Naive B cell (primary cell): ENCODE results near the gene MBNL2. TPM values are rescaled to one million over a fixed set of nuclear protein-coding genes. Genes with fewer than 3 reads are reported as not detected.

Experiments used
- ATAC-seq, 2 donors: fragments of 150-1000 bp; cut with Tn5 transposase; 2 replicates each; pipeline ENCODE4 v1.10.0; 2021; ENCODE audit warnings: low read depth in 2 of 2, mild to moderate bottlenecking in 2 of 2, moderate library complexity in 2 of 2
- DNase-seq: peaks from one replicate; pipeline ENCODE4 v3.0.0; 2022
- H3K27ac Mint-ChIP-seq, 6 donors: one replicate each; pipeline ENCODE4 v1.8.0; 2020 to 2022; ENCODE audit warnings: mild to moderate bottlenecking in 6 of 6, mixed read lengths in 6 of 6, moderate library complexity in 5 of 6, inconsistent platforms in 2 of 6
- H3K27me3 Mint-ChIP-seq, 3 donors: one replicate each; pipeline ENCODE4 v1.8.0; 2021 to 2022; ENCODE audit warnings: mixed read lengths in 3 of 3, mild to moderate bottlenecking in 1 of 3
- H3K36me3 Mint-ChIP-seq, 2 donors: one replicate each; pipeline ENCODE4 v1.8.0; 2020 to 2022; ENCODE audit warnings: mixed read lengths in 2 of 2, inconsistent platforms in 1 of 2, mild to moderate bottlenecking in 1 of 2
- H3K4me1 Mint-ChIP-seq, 3 donors: one replicate each; pipeline ENCODE4 v1.8.0; 2020 to 2022; ENCODE audit warnings: mixed read lengths in 3 of 3, inconsistent platforms in 1 of 3, mild to moderate bottlenecking in 1 of 3, moderate library complexity in 1 of 3
- H3K4me3 Mint-ChIP-seq, 8 donors: one replicate each; pipeline ENCODE4 v1.8.0; 2020 to 2022; ENCODE audit warnings: mild to moderate bottlenecking in 8 of 8, mixed read lengths in 8 of 8, moderate library complexity in 8 of 8, inconsistent platforms in 2 of 8
- H3K9me3 Mint-ChIP-seq, 7 donors: one replicate each; pipeline ENCODE4 v1.8.0; 2020 to 2022; ENCODE audit warnings: mixed read lengths in 7 of 7, mild to moderate bottlenecking in 5 of 7, inconsistent platforms in 2 of 7, moderate library complexity in 1 of 7
- polyA plus RNA-seq, 6 donors: library from polyadenylated mRNA; unstranded; fragments of 300-500 nt; fragmentation: Illumina TruSeq; gene quantifications; one replicate each; pipeline ENCODE4 v1.2.3, GENCODE V29; 2021; ENCODE audit warnings: low read depth in 6 of 6

Gene MBNL2
- polyA plus RNA-seq, 6 donors from 2014 or later, result 18.2 to 36.1 (median 21.3) TPM

DNA sequence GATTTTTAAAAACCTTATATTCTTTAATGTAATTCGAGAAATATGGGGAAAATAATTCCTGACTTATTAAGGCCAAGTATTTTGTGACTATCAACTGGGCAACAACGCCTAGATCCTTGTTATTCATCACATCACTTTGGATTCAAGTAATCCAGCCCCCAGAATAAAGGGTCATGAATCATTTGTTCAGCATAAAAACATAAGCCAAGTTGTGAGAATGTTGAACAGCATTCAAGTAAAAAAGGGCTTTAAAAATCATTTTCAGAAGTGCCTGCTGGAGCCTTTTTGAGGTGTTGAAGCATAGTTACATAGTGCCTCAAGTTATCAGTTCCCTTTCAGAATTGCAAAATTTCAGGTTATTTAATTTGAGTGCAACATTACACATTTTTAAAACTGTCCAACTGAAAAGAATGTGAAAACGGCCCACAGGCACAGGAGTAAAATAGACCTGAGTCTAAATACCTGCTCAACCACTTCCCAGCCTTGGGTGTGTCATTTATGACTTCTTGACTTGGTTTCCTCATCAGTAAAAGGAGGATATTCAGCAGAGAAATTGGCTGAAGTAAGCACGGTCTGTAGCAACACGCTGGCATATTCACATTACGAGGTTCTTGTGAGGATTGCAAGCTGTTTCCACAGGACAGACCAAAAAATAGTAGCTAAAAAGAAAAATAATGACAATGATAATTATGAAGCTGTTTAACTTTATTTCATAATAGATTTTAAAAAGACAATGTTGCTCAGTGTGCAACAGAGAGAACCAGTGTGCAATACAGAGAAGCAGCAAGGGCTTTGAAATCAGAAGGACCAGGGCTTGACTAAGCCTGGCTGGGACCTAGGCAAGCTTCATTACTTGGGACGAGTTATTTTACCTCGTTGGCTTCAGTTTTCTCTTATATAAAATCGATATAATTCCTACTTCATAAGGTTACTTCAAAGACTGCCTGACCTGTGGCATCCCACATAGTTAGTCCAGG is 56.6 kb downstream of the MBNL2 start:
- no peak overlapping the region for H3K4me3 Mint-ChIP-seq
- H3K9me3 Mint-ChIP-seq, result peaks cover 0 to 10% (median 3%) of the 10 kb centered on the region in 7 donors
- no peaks in the 10 kb centered on the region for H3K27me3 Mint-ChIP-seq
- H3K36me3 Mint-ChIP-seq, result peaks cover 27 to 30% of the 10 kb centered on the region in 2 donors
- ATAC-seq (no peak), DNase-seq (no peak)
- H3K4me1 Mint-ChIP-seq, result peaks cover 35 to 87% (median 48%) of the 10 kb centered on the region in 3 donors
- no peak overlapping the region for H3K27ac Mint-ChIP-seq

DNA sequence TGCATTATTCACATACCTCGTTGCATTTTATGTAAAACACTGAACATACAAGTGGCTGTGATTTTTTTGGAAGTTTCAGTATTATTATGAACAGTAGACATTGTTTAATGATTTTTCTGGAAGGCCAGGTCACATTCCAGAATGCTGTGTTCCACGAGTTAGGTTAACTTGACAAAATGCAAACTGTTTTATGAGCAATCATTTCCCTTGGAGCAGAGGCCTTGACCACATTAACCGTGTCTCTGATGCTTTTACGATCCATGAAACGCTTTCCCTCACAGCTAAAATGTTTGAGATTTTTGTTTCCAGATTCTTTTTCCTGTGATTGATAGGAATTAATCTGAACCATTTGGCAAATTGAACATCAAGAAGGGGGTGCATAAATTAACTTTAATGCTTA is 57.8 kb downstream of the MBNL2 start:
- H3K4me1 Mint-ChIP-seq, result peaks cover 40 to 80% (median 50%) of the 10 kb centered on the region in 3 donors
- DNase-seq (no peak), ATAC-seq (no peak)
- no peaks in the 10 kb centered on the region for H3K27me3 Mint-ChIP-seq
- H3K9me3 Mint-ChIP-seq, result peaks cover 0 to 10% (median 3%) of the 10 kb centered on the region in 7 donors
- peak overlapping the region in 1 of 6 donors; percentile 19 for H3K27ac Mint-ChIP-seq
- H3K36me3 Mint-ChIP-seq, result peaks cover 23 to 30% of the 10 kb centered on the region in 2 donors
- H3K4me3 Mint-ChIP-seq, result no peak overlapping the region

DNA sequence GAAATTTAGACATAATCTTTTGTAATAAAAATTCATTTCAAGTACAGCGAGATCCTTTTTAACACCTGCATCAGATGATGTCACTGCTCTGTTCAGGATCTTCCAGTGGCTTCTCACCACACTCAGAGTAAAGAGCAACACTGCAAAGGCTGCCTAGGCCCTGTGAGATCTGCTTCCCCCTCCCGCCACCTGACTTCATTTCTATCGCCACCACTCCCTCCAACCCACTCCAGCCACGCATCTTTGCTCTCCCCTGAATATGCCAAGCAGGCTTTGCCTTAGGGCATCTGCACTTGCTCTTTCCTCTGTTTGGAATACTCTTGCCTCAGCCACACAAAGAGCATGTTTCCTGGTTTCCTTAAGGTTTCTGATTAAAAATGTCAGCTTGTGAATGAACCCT is 58.3 kb downstream of the MBNL2 start:
- Mint-ChIP-seq H3K9me3 (peaks cover 0 to 9% (median 3%) of the 10 kb centered on the region in 7 donors), H3K4me3 (peak overlapping the region in 3 of 8 donors; percentile 6 to 73 (median 25)), H3K27ac (no peak overlapping the region), H3K36me3 (peaks cover 18 to 27% of the 10 kb centered on the region in 2 donors), H3K4me1 (peaks cover 40 to 74% (median 47%) of the 10 kb centered on the region in 3 donors), H3K27me3 (no peaks in the 10 kb centered on the region)
- ATAC-seq (peak in 1 of 2 donors; percentile 48), DNase-seq (no peak)

DNA sequence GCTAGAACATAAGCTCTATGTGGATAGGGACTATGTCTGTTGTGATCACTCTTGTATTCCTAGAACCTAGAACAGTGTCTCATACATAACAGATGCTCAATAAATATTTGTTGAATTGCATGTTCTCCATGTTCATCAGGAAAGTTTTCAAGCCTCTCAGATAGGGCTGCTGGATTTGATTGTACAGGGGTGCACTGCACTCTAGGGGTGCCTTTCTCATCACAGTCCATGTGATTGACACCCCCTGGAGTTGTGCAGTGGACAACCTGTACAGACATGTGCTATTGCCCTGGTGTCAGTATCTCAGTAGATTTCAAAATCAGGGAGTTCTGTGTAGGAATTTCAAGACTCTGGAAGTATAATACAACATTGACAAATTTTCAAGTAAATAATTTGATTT is 58.9 kb downstream of the MBNL2 start:
- Mint-ChIP-seq H3K27me3 (no peaks in the 10 kb centered on the region), H3K4me3 (peak overlapping the region in 1 of 8 donors; percentile 25), H3K9me3 (peaks cover 0 to 3% (median 1%) of the 10 kb centered on the region in 7 donors), H3K27ac (no peak overlapping the region), H3K36me3 (peaks cover 12 to 27% of the 10 kb centered on the region in 2 donors), H3K4me1 (peaks cover 41 to 73% (median 49%) of the 10 kb centered on the region in 3 donors)
- ATAC-seq (no peak), DNase-seq (no peak)

DNA sequence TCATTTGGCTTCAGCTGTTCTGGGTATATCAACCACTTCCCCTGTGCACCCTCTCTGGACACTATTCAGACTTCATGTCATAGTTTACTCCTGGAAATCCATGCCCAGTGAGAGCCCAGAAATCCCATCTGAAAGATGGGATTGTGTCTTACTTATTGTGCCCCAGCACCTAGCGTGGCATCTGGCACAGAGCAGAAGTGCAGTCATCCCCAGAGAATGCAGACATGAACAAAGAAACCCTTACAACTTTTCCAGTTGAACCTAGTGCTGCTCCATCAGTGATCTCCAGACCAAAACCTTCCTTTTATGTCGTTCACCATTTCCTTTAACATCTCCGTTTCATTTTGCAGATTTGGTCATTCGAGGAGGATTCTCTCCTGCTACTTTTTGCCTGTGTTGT is 60.6 kb downstream of the MBNL2 start:
- DNase-seq, result no peak
- ATAC-seq, result no peak
- peak overlapping the region in 2 of 8 donors; percentile 0 to 48 for H3K4me3 Mint-ChIP-seq
- H3K36me3 Mint-ChIP-seq, result peaks cover 0 to 20% of the 10 kb centered on the region in 2 donors
- no peaks in the 10 kb centered on the region for H3K27me3 Mint-ChIP-seq
- peaks cover 44 to 61% (median 48%) of the 10 kb centered on the region in 3 donors for H3K4me1 Mint-ChIP-seq
- no peaks in the 10 kb centered on the region for H3K9me3 Mint-ChIP-seq
- no peak overlapping the region for H3K27ac Mint-ChIP-seq

DNA sequence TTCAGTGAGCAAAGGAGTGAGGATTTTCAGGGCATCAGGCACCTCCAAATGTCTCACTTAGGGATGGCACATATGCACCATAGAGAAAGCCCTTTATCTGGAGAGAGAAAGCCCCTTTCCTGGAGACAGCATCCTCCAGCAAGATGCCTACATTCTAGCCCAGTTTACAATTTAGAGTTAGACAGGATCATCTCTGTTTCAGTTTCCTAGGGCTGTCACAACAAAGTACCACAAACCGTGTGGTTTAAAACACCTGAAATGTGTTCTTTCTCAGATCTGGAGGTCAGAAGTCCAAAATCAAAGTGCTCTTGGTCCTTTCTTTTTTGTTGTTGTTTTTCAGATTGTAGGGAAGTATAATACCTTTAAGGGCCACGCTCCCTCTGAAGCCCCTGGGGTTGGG is 61.8 kb downstream of the MBNL2 start:
- no peak for ATAC-seq
- peak overlapping the region in 1 of 6 donors; percentile 16 for H3K27ac Mint-ChIP-seq
- H3K36me3 Mint-ChIP-seq, result peaks cover 0 to 20% of the 10 kb centered on the region in 2 donors
- DNase-seq, result no peak
- H3K27me3 Mint-ChIP-seq, result no peaks in the 10 kb centered on the region
- H3K4me1 Mint-ChIP-seq, result peaks cover 47 to 52% (median 51%) of the 10 kb centered on the region in 3 donors
- H3K9me3 Mint-ChIP-seq, result no peaks in the 10 kb centered on the region
- no peak overlapping the region for H3K4me3 Mint-ChIP-seq

DNA sequence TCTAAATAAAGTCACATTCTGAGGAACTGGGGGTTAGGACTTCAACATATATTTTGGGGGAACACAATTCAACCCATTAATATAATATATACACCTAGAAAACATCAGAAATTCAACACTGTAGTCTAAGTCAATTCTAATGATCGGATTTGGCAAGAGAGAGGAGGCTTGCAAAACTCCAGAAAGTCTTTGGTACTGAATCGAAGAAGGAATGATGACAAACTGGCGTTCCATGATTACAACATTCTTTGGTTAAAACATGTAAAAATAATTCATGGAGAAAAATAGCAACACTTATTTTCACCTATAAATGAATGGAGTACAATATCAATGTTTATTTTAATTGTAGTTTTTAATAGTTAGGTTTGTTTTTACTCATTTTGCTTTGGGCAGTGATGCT is 62.4 kb downstream of the MBNL2 start:
- DNase-seq (no peak), ATAC-seq (no peak)
- Mint-ChIP-seq H3K36me3 (peaks cover 0 to 20% of the 10 kb centered on the region in 2 donors), H3K9me3 (no peaks in the 10 kb centered on the region), H3K4me1 (peaks cover 47 to 52% (median 47%) of the 10 kb centered on the region in 3 donors), H3K27ac (peak overlapping the region in 1 of 6 donors; percentile 38), H3K27me3 (no peaks in the 10 kb centered on the region), H3K4me3 (no peak overlapping the region)

DNA sequence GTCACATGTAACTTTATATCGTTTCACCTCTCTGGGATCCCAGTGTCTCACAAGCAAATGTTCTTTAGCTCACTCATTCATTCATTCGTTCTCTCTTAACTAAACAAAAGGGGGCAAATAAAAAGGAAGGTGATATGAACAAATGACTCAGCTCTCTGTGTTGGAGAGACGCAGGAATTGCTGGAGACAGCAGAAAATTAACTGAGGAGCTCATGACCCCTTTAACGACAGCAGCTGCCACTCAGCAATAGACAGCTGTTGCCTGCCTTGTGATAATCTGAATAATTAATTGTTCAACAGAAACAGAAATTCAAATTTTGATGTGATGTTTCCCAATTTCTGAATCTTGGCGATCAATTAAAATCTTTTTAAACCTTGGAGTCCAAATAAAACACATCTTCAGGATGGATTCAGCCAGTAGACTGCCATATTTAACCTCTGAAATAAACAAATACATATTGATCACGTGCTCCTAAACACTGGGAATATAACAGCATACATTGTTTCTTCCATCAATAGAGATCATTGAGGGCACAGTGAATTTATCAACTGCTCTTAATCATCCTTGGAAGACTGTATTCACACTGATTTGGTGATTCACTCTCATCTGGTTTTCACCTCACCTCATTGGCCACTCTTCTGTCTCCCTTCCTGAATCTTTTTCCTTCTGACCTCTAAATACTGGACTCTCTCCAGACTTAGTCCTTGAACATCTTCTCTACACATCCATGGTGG is 63.3 kb downstream of the MBNL2 start:
- Mint-ChIP-seq H3K36me3 (peaks cover 0 to 21% of the 10 kb centered on the region in 2 donors), H3K9me3 (no peaks in the 10 kb centered on the region), H3K27ac (peak overlapping the region in 1 of 6 donors; percentile 69), H3K27me3 (no peaks in the 10 kb centered on the region), H3K4me1 (peaks cover 43 to 48% (median 47%) of the 10 kb centered on the region in 3 donors), H3K4me3 (no peak overlapping the region)
- ATAC-seq, result no peak
- DNase-seq, result no peak

DNA sequence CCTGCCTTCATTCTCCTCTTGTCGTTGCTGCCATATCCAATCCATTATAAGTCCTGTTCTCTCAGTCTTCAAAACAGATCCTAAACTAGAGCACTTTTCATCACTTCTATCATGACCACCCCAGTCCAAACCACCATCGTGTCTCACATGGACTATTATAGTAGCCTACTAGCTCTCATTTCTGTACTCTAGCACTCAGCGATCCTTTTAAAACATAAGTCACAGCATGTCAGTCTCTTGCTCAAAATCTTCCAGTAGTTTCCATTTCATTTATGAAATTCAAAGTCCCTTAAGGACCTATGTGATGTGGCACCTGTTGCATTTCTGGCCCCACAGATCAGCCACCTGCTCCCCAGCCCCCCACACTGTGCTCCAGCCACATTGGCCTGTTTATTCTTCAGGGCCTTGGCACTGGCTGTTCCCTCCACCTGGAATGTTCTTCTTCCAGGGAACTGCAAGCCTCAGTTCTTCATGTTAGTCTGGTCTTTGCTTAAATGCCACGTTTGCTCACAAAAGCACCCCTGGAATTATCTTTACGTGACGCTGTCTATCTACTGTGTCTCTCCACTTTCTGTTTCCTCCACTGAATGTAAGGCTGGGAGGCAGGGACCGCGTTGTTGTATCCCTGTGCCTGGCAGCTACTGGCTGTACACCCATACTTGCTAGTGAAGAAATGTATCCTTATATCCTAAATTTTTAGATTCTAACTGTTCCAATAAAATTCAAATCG is 64.3 kb downstream of the MBNL2 start:
- Mint-ChIP-seq H3K9me3 (peaks cover 0 to 4% (median 0%) of the 10 kb centered on the region in 7 donors), H3K4me1 (peaks cover 36 to 47% (median 43%) of the 10 kb centered on the region in 3 donors), H3K36me3 (peaks cover 0 to 28% of the 10 kb centered on the region in 2 donors), H3K27ac (peak overlapping the region in 2 of 6 donors; percentile 1 to 24), H3K27me3 (no peaks in the 10 kb centered on the region), H3K4me3 (no peak overlapping the region)
- ATAC-seq, result no peak
- DNase-seq, result no peak

DNA sequence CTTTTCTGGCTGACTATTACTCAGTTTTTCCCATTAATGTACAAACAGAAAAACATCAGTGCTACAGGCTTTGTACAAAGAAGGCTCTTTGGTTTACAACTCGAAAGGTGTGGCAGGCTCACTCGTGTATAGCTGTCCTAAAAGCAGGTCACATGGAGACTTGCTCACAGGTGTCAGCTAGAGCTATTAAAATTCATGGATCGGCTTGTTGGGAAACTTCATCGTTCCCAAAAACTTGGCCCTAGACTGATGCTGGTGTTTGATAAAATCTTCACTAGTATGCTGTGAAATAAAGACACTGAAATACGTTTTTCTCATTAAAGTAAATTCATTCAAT is 64.9 kb downstream of the MBNL2 start:
- DNase-seq (no peak), ATAC-seq (no peak)
- Mint-ChIP-seq H3K27me3 (no peaks in the 10 kb centered on the region), H3K27ac (peak overlapping the region in 1 of 6 donors; percentile 1), H3K4me3 (no peak overlapping the region), H3K4me1 (peaks cover 31 to 47% (median 43%) of the 10 kb centered on the region in 3 donors), H3K9me3 (peaks cover 0 to 4% (median 0%) of the 10 kb centered on the region in 7 donors), H3K36me3 (peaks cover 0 to 28% of the 10 kb centered on the region in 2 donors)

DNA sequence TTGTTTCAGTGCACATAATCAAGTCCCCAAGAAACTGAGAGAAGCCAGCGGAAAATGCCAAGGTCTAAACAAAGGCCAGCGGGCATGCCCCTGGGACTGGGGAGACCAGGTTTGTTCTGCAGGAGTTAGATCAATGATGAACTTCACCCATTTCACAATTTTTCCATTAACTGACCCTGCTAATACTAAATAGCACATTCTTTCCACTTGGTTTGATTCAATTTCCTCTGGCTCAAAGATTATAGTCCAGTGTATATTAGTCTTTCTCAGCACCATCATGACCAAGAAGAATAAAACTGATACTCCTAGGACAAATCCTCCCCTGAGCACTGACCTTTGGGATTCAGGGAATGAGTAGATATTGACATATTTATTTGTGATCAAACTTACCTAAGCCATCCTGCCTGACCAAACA is 66.4 kb downstream of the MBNL2 start:
- no peak for ATAC-seq
- H3K27me3 Mint-ChIP-seq, result no peaks in the 10 kb centered on the region
- peak overlapping the region in 1 of 6 donors; percentile 16 for H3K27ac Mint-ChIP-seq
- H3K4me3 Mint-ChIP-seq, result no peak overlapping the region
- H3K36me3 Mint-ChIP-seq, result peaks cover 0 to 19% of the 10 kb centered on the region in 2 donors
- H3K4me1 Mint-ChIP-seq, result peaks cover 18 to 35% (median 33%) of the 10 kb centered on the region in 3 donors
- DNase-seq, result no peak
- peaks cover 0 to 4% (median 0%) of the 10 kb centered on the region in 7 donors for H3K9me3 Mint-ChIP-seq

DNA sequence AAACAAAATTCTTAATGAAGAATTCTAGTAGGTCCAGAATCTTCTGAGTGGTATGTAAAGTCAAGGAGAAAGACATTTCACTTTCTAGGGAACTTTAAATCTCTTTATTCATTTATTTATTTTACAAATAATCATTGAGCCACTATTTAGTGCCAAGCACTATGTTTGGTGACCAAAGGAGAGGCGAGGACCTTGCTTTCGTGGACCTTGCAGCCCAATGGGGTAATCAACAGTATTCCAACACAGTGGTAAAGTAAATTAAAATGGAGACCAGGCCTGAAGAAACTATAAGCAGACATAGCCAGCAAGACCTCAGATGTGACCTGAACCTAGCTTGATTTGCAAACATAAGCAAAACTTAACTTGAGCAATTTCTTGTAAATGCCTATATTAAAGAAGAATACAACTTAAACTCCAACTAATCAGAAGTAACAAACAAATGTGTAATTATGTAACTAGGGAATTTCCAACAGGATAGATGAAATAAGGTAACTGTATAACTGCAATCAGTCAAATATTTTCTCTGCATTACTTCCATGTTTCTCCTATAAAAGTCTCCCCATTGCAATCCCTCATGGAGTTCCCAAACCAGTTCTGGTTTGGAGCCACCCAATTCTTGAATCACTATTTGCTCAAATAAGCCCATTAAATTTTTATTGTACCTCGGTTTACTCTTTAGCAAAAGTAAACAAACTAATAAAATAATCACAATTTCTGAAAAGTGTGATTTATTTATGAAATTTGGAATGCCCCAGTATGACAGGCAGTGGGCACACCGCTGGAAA is 67.6 kb downstream of the MBNL2 start:
- Mint-ChIP-seq H3K9me3 (peaks cover 0 to 4% (median 0%) of the 10 kb centered on the region in 7 donors), H3K27me3 (no peaks in the 10 kb centered on the region), H3K4me3 (peak overlapping the region in 1 of 8 donors; percentile 9), H3K27ac (no peak overlapping the region), H3K4me1 (peaks cover 12 to 36% (median 33%) of the 10 kb centered on the region in 3 donors), H3K36me3 (peaks cover 0 to 19% of the 10 kb centered on the region in 2 donors)
- DNase-seq (no peak), ATAC-seq (no peak)
